Prostate gland (tissue), 2 donors: ENCODE results near the gene AP1M1.

Experiments
- CTCF ChIP-seq, 4 experiments: fragments of 200-600 bp in 2 of 4; fragments of 450-650 bp in 2 of 4; sonication (generic) in 2 of 4; IDR thresholded peaks; 1 replicate in 3 of 4; 2 replicates in 1 of 4; pipeline ENCODE4 v1.5.1; 2016 to 2019; ENCODE audit warnings: antibody characterized with exemption in 4 of 4, mild to moderate bottlenecking in 2 of 4, moderate library complexity in 2 of 4
- POLR2A ChIP-seq: fragments of 450-650 bp; IDR thresholded peaks from one replicate; pipeline ENCODE4 v1.6.1; 2016; ENCODE audit warnings: antibody characterized with exemption, mild to moderate bottlenecking
- POLR2AphosphoS5 ChIP-seq: sonication (generic); formaldehyde crosslinking; IDR thresholded peaks from one replicate; pipeline ENCODE4 v1.6.1; 2017; ENCODE audit warnings: antibody characterized with exemption

GRCh38 chr19:16232568-16232967, 34.9 kb downstream of the AP1M1 start:
- TF ChIP-seq CTCF (IDR thresholded peaks at IDR 0.05) (no peak), POLR2AphosphoS5 (no peak), POLR2A (no peak)
